Stimulated activated CD4-positive, alpha-beta T cell treated with anti-CD3 and anti-CD28 coated beads, Interleukin-15, amount 100 ng/mL, for 48 hours (primary cell): ENCODE data around the gene ERP44.

Experiments used
- DNase-seq, 2 donors: peaks; one replicate each; pipeline ENCODE4 v3.0.0-alpha.2; 2020; ENCODE audit warnings: low read depth in 2 of 2

The ERP44 gene

GRCh38 chr9:99936947-99937587 is 161.7 kb downstream of the ERP44 start:
- no peak for DNase-seq

- no peak for DNase-seq
Observed at GRCh38 chr9:99931155-99931840, 167.5 kb downstream of the ERP44 start.

GRCh38 chr9:99929652-99930051 is 169.1 kb downstream of the ERP44 start:
- DNase-seq = no peak
